GM12872 (cell line): Measurements from ENCODE around the gene KLHL36.

Source experiments
- CTCF ChIP-seq: IDR thresholded peaks from 3 replicates; pipeline ENCODE4 v1.5.1; 2011; ENCODE audit warnings: low read depth, mild to moderate bottlenecking, low read length, moderate library complexity; ENCODE audit not compliant: insufficient read depth

The KLHL36 gene

GRCh38 chr16:84647828-84648594 lies at the start of gene KLHL36:
Gene KLHL36, plus strand, starts transcription at chr16:84648511. Its CDS starts 2,357 bp downstream, at chr16:84650868.
- 0 out of 3 replicates have a peak, but pooled peaks have one; percentile 11 for TF ChIP-seq CTCF

GRCh38 chr16:84599521-84600202 lies 48.6 kb upstream of the KLHL36 start:
- no peak for TF ChIP-seq CTCF

GRCh38 chr16:84600343-84601229 lies 47.7 kb upstream of the KLHL36 start:
- no peak for TF ChIP-seq CTCF

GRCh38 chr16:84603140-84603816 lies 45.0 kb upstream of the KLHL36 start:
- no peak for TF ChIP-seq CTCF

GRCh38 chr16:84603940-84604339 lies 44.4 kb upstream of the KLHL36 start:
- TF ChIP-seq CTCF: no peak

GRCh38 chr16:84604477-84605013 lies 43.8 kb upstream of the KLHL36 start:
- no peak for TF ChIP-seq CTCF
